ENCODE data around the gene IDH3G.

DNA sequence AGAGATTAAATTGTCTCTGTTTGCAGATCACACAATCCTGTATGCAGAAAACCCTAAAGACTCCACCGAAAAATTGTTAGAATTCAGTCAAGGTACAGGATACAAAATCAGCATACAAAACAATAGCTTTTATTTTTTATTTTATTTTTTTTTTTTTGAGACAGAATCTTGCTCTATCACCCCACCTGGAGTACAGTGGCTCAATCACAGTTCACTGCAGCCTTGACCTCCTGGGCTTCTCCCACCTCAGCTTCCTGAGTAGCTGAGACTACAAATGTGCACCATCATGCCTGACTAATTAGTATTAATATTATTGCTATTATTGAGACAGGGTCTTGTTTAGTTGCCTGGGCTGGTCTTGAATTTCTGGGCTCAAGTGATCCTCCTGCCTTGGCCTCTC is 39.0 kb downstream of the IDH3G start:
- TF ChIP-seq NFIC (IDR thresholded peaks at IDR 0.05) (no peak), YY1 (IDR thresholded peaks at IDR 0.05; ENCODE audit: low read depth) (no peak), ZBTB7A (IDR thresholded peaks at IDR 0.05; ENCODE audit: low read depth) (no peak)

All from Ishikawa (cell line).